ENCODE data around the gene SLC16A1. TPM values are rescaled to one million over a fixed set of nuclear protein-coding genes. Genes with fewer than 3 reads are reported as not detected.
"Not testable (repeated sequence)": the region's sequence is repeated elsewhere in the genome, so short reads cannot be mapped to it uniquely, and the experiment has no call there.

SLC16A1 gene
- total RNA-seq, 1 donor from 2014 or later = 75.8 TPM

DNA sequence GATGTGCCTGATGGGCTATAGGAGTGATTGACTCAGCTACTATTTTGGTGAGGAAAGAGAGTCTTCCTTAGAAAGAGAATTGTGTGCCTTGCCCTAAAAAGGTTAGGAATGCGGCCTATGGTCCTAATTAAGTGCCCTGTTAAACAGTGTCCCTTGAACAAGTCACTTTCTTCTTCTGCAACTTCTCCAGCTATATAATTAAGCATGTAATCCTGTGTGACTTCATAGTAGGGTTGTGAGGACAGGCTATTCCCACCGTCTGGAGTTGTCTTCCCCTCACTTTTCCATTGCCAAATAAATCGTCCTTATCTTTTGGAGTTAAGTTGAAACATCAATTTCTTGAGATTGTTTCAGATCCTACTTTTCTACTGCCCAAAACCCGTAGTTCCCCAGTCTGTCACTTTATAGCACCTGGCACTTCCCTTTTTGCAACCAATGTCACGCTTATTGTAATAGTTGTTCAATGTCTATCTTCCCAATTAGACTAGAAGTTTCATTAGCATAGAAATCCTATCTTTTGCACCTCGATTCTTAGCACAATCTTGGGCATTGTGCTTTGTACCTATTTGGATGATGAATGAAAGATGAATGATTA is 27.6 kb upstream of the SLC16A1 start:
- Mint-ChIP-seq H3K4me3 (ENCODE audit: low read depth) (no peak overlapping the region), H3K36me3 (ENCODE audit: low read depth) (peaks cover 8% of the 10 kb centered on the region), H3K27me3 (ENCODE audit: low read depth) (no peaks in the 10 kb centered on the region), H3K9me3 (no peaks in the 10 kb centered on the region), H3K27ac (no peak overlapping the region), H3K4me1 (ENCODE audit: low read depth) (peaks cover 3% of the 10 kb centered on the region)
- DNase-seq (ENCODE audit: low spot score) = no peak
- intact Hi-C loops (cut with micrococcal nuclease) = no loop called here

DNA sequence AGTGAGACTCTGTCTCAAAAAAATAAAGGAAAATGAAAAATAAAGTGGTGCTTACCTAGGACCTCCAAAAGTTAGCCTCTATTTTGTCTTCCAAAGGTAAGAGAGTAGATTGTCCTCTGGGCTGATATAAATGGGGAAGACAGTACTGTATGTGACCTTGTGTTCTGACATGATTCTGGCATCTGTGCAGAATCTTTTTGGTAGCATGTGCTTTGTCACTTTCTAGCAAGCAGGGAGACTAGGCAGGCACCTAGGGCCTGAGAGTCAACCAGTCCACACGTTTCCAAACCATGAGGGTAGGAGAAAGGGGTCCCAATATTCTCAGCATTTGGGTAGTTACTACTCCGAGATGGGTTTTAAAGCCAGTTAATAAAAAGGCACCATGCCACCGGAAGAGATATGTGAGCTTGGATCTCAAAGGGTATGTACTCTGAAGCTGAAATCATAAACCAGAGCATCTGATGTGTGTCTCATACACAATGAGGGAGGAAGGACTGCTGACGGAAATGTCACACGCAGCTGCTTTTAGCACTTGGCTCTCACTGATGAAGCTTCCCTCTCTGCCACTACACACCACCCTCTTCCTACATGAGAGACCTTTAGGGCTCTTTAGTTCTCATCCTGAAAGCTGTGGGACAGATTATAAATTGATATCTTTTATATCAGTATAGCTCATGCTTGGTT is 27.0 kb upstream of the SLC16A1 start:
- Mint-ChIP-seq H3K27ac (no peak overlapping the region), H3K27me3 (ENCODE audit: low read depth) (no peaks in the 10 kb centered on the region), H3K36me3 (ENCODE audit: low read depth) (peaks cover 8% of the 10 kb centered on the region), H3K4me1 (ENCODE audit: low read depth) (peaks cover 3% of the 10 kb centered on the region), H3K9me3 (no peaks in the 10 kb centered on the region), H3K4me3 (ENCODE audit: low read depth) (no peak overlapping the region)
- intact Hi-C loops (cut with micrococcal nuclease) = no loop called here
- DNase-seq (ENCODE audit: low spot score) = no peak

DNA sequence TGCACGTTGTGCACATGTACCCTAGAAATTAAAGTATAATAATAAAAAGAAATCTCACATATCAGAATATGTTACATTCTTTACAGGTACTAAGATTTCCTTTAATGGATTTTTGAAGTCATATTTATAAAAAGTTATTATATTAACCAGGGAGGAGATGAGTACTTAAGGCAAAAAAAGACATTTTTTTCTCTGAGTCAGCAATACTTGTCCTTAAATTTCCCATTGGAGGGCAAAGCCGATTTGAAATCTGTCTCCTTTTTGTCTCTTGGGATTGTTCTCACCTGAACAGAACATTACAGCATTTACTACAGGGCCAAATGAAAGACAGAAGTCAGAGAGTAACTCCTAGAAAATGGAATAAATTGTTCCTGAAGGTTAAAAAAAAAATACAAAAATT is 26.3 kb upstream of the SLC16A1 start:
- H3K36me3 Mint-ChIP-seq (ENCODE audit: low read depth) = peaks cover 6% of the 10 kb centered on the region
- intact Hi-C loops (cut with micrococcal nuclease) = no loop called here
- H3K27me3 Mint-ChIP-seq (ENCODE audit: low read depth) = no peaks in the 10 kb centered on the region
- no peaks in the 10 kb centered on the region for H3K9me3 Mint-ChIP-seq
- DNase-seq (ENCODE audit: low spot score) = no peak
- H3K4me1 Mint-ChIP-seq (ENCODE audit: low read depth) = peaks cover 3% of the 10 kb centered on the region
- H3K4me3 Mint-ChIP-seq (ENCODE audit: low read depth) = no peak overlapping the region
- no peak overlapping the region for H3K27ac Mint-ChIP-seq

DNA sequence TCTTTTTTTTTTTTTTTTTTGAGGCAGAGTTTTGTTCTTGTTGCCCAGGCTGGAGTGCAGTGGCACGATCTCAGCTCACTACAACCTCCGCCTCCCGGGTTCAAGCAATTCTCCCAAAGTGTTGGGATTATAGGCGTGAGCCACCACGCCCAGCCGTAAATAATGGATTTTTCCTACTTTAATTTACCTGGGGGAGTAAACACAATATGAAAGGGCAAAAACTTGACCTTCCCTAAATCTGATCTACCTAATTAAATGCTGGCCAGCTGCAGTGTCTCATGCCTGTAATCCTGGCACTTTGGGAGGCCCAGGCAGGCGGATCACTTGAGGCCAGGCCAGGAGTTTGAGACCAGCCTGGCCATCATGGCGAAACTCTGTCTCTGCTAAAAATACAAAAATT is 25.8 kb upstream of the SLC16A1 start:
- DNase-seq (ENCODE audit: low spot score); H3K27ac Mint-ChIP-seq; H3K9me3 Mint-ChIP-seq; intact Hi-C loops (cut with micrococcal nuclease); H3K4me3 Mint-ChIP-seq (ENCODE audit: low read depth); H3K27me3 Mint-ChIP-seq (ENCODE audit: low read depth); H3K36me3 Mint-ChIP-seq (ENCODE audit: low read depth); H3K4me1 Mint-ChIP-seq (ENCODE audit: low read depth): not testable (repeated sequence)

GRCh38 chr1:112981426-112981825 is 25.4 kb upstream of the SLC16A1 start:
- Mint-ChIP-seq H3K36me3 (ENCODE audit: low read depth) (peaks cover 3% of the 10 kb centered on the region), H3K9me3 (no peaks in the 10 kb centered on the region), H3K4me3 (ENCODE audit: low read depth) (no peak overlapping the region), H3K27me3 (ENCODE audit: low read depth) (no peaks in the 10 kb centered on the region), H3K4me1 (ENCODE audit: low read depth) (peaks cover 3% of the 10 kb centered on the region), H3K27ac (no peak overlapping the region)
- intact Hi-C loops (cut with micrococcal nuclease) = no loop called here
- no peak for DNase-seq (ENCODE audit: low spot score)

- intact Hi-C loops (cut with micrococcal nuclease) = no loop called here
- peaks cover 27% of the 10 kb centered on the region for H3K36me3 Mint-ChIP-seq (ENCODE audit: low read depth)
These were observed 19.3 kb upstream of the SLC16A1 start for GRCh38 chr1:112975336-112975735.

DNA sequence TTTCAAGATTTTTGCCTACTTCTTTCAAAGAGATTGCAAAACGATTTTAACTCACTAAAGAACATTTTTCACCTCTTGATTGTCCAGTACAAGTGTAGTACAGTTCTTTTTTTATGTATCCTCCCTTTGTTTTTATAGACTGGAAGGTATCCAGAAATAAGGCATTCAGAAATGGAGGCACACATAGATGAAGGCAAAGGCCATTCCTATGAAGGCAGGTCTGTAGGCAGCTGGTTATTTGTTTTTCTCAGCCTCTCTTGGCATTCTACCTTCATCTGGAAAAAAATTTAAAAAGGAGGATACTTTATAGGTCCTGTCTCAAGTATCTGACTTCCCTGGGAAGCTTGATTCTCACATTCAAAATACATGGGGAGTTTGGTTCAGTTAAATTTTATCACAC is 18.6 kb upstream of the SLC16A1 start:
- Mint-ChIP-seq H3K27me3 (ENCODE audit: low read depth) (no peaks in the 10 kb centered on the region), H3K4me3 (ENCODE audit: low read depth) (no peak overlapping the region), H3K9me3 (no peaks in the 10 kb centered on the region), H3K4me1 (ENCODE audit: low read depth) (peaks cover 1% of the 10 kb centered on the region), H3K27ac (no peak overlapping the region), H3K36me3 (ENCODE audit: low read depth) (peaks cover 31% of the 10 kb centered on the region)
- intact Hi-C loops (cut with micrococcal nuclease) = no loop called here
- no peak for DNase-seq (ENCODE audit: low spot score)

More at GRCh38 chr1:112975336-112975735, 19.3 kb upstream of the SLC16A1 start:
- no peak for DNase-seq (ENCODE audit: low spot score)
- Mint-ChIP-seq H3K4me3 (ENCODE audit: low read depth) (no peak overlapping the region), H3K9me3 (no peaks in the 10 kb centered on the region), H3K27me3 (ENCODE audit: low read depth) (no peaks in the 10 kb centered on the region), H3K27ac (no peak overlapping the region), H3K4me1 (ENCODE audit: low read depth) (peaks cover 1% of the 10 kb centered on the region)

GRCh38 chr1:112973788-112974187 is 17.8 kb upstream of the SLC16A1 start:
- H3K9me3 Mint-ChIP-seq = no peaks in the 10 kb centered on the region
- peaks cover 1% of the 10 kb centered on the region for H3K4me1 Mint-ChIP-seq (ENCODE audit: low read depth)
- intact Hi-C loops (cut with micrococcal nuclease) = no loop called here
- H3K27me3 Mint-ChIP-seq (ENCODE audit: low read depth) = no peaks in the 10 kb centered on the region
- DNase-seq (ENCODE audit: low spot score) = no peak
- H3K4me3 Mint-ChIP-seq (ENCODE audit: low read depth) = no peak overlapping the region
- peaks cover 35% of the 10 kb centered on the region for H3K36me3 Mint-ChIP-seq (ENCODE audit: low read depth)
- H3K27ac Mint-ChIP-seq = no peak overlapping the region

- intact Hi-C loops (cut with micrococcal nuclease) = no loop called here
- no peak for DNase-seq (ENCODE audit: low spot score)
- no peaks in the 10 kb centered on the region for H3K9me3 Mint-ChIP-seq
- H3K4me1 Mint-ChIP-seq (ENCODE audit: low read depth) = peaks cover 10% of the 10 kb centered on the region
- H3K36me3 Mint-ChIP-seq (ENCODE audit: low read depth) = peaks cover 50% of the 10 kb centered on the region
- no peaks in the 10 kb centered on the region for H3K27me3 Mint-ChIP-seq (ENCODE audit: low read depth)
- no peak overlapping the region for H3K4me3 Mint-ChIP-seq (ENCODE audit: low read depth)
- no peak overlapping the region for H3K27ac Mint-ChIP-seq
These were observed 15.0 kb upstream of the SLC16A1 start for GRCh38 chr1:112971006-112971405.

DNA sequence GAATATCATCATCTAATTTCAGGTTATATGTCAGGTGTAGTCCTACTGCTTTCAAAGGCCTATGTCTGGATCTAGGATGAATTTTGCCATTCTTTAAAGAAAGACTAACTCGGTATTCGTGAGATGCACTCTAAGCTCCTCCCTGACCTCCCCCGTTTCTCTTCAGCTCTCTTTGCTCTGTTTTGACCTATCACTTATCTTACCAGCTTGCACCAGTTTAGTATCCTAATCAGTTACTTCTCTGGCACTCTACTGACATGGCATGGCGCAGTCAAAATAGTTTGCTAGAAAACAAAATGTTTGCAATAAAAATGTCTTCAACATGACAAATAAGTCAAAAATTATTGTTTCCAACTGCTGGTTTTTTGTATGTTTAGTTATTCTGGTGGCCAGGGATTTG is 8.4 kb upstream of the SLC16A1 start:
- H3K9me3 Mint-ChIP-seq = no peaks in the 10 kb centered on the region
- H3K4me3 Mint-ChIP-seq (ENCODE audit: low read depth) = no peak overlapping the region
- no peak overlapping the region for H3K27ac Mint-ChIP-seq
- intact Hi-C loops (cut with micrococcal nuclease) = no loop called here
- H3K27me3 Mint-ChIP-seq (ENCODE audit: low read depth) = no peaks in the 10 kb centered on the region
- DNase-seq (ENCODE audit: low spot score) = no peak
- H3K36me3 Mint-ChIP-seq (ENCODE audit: low read depth) = peaks cover 73% of the 10 kb centered on the region
- H3K4me1 Mint-ChIP-seq (ENCODE audit: low read depth) = peaks cover 35% of the 10 kb centered on the region

- Mint-ChIP-seq H3K27me3 (ENCODE audit: low read depth) (no peaks in the 10 kb centered on the region), H3K4me1 (ENCODE audit: low read depth) (peaks cover 36% of the 10 kb centered on the region), H3K36me3 (ENCODE audit: low read depth) (peaks cover 64% of the 10 kb centered on the region), H3K27ac (no peak overlapping the region), H3K4me3 (ENCODE audit: low read depth) (no peak overlapping the region), H3K9me3 (no peaks in the 10 kb centered on the region)
- intact Hi-C loops (cut with micrococcal nuclease) = no loop called here
- DNase-seq (ENCODE audit: low spot score) = no peak
These were observed 5.1 kb upstream of the SLC16A1 start for GRCh38 chr1:112961072-112961471.

DNA sequence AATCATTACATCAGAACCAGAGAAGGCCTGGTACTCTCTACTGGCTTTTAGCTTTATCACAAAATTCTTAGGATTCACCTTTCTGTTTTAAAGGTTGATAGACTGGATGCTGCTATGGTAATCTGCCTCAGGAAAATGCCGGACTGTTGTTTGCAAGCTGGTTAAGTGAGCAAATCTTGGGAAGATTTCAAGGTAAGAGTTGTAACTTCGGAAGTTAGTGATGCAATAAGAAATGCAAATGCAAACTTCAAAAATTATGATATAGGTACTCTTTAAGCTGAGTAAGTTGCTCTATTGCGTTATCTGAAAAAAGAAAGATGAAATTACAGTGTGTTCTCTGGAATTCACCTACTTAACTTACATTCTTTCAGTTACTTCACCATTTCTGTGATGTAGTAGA is 4.4 kb upstream of the SLC16A1 start:
- H3K36me3 Mint-ChIP-seq (ENCODE audit: low read depth) = peaks cover 59% of the 10 kb centered on the region
- peaks cover 35% of the 10 kb centered on the region for H3K4me1 Mint-ChIP-seq (ENCODE audit: low read depth)
- no peak for DNase-seq (ENCODE audit: low spot score)
- peak overlapping the region; percentile 18 for H3K27ac Mint-ChIP-seq
- H3K27me3 Mint-ChIP-seq (ENCODE audit: low read depth) = no peaks in the 10 kb centered on the region
- H3K9me3 Mint-ChIP-seq = no peaks in the 10 kb centered on the region
- peak overlapping the region; percentile 52 for H3K4me3 Mint-ChIP-seq (ENCODE audit: low read depth)
- intact Hi-C loops (cut with micrococcal nuclease) = no loop called here

DNA sequence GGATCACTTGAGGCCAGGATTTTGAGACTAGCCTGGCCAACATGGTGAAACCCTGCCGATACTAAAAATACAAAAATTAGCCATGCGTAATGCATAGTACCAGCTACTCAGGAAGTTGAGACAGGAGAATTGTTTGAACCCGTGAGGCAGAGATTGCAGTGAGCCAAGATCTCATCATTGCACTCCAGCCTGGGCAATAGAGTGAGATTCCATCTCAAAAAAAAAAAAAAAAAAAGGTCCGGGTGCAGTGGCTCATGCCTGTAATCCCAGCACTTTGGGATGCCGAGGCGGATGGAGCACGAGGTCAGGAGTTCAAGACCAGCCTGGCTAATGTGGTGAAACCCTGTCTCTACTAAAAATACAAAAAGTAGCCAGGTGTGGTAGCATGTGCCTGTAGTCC is 2.2 kb upstream of the SLC16A1 start:
- H3K9me3 Mint-ChIP-seq; H3K27me3 Mint-ChIP-seq (ENCODE audit: low read depth); intact Hi-C loops (cut with micrococcal nuclease); H3K27ac Mint-ChIP-seq; DNase-seq (ENCODE audit: low spot score): not testable (repeated sequence)
- peaks cover 56% of the 10 kb centered on the region for H3K36me3 Mint-ChIP-seq (ENCODE audit: low read depth)
- peak overlapping the region; percentile 100 for H3K4me3 Mint-ChIP-seq (ENCODE audit: low read depth)
- peaks cover 49% of the 10 kb centered on the region for H3K4me1 Mint-ChIP-seq (ENCODE audit: low read depth)
